MCF 10A (cell line): ENCODE data around the gene ITGA5. TPM values are rescaled to one million over a fixed set of nuclear protein-coding genes. Genes with fewer than 3 reads are reported as not detected.
A peak's percentile ranks its signal among the peaks of the same experiment; 100 is the strongest.

Experiments used
- BruUV-seq: library from RNA; stranded (reverse); fragments of 400-500 nt; replicated peaks from 2 replicates; lab custom pipeline; 2021; lab: Mats Ljungman, UMichigan
- CTCF ChIA-PET: fragments of 300-600 bp; sonication (Branson Sonifier 250); formaldehyde crosslinking; extraction: SDS; loops from one replicate; lab custom pipeline; 2021; ENCODE audit warnings: antibody characterized with exemption, inconsistent platforms; lab: Yijun Ruan, JAX
- POLR2A ChIA-PET: fragments of 300-600, 350-650 bp; sonication (Branson Sonifier 250); formaldehyde crosslinking; extraction: SDS; loops from one replicate; lab custom pipeline; 2020; ENCODE audit warnings: antibody characterized with exemption, inconsistent platforms; lab: Yijun Ruan, JAX
- DNase-seq: peaks from one replicate; pipeline ENCODE4 v3.0.0-alpha.2; 2018; ENCODE audit not compliant: unreplicated experiment
- H3K27ac Mint-ChIP-seq: one replicate; pipeline ENCODE4 v1.8.0; 2022; ENCODE audit warnings: mild to moderate bottlenecking, low read depth, mixed read lengths; ENCODE audit not compliant: unreplicated experiment
- H3K27me3 Mint-ChIP-seq: one replicate; pipeline ENCODE4 v1.8.0; 2022; ENCODE audit warnings: mixed read lengths; ENCODE audit not compliant: insufficient read depth, unreplicated experiment
- H3K36me3 Mint-ChIP-seq: one replicate; pipeline ENCODE4 v1.8.0; 2022; ENCODE audit warnings: mild to moderate bottlenecking, moderate library complexity, mixed read lengths; ENCODE audit not compliant: insufficient read depth, unreplicated experiment
- H3K4me1 Mint-ChIP-seq: one replicate; pipeline ENCODE4 v1.8.0; 2022; ENCODE audit warnings: mixed read lengths; ENCODE audit not compliant: insufficient read depth, unreplicated experiment
- H3K4me3 Mint-ChIP-seq: one replicate; pipeline ENCODE4 v1.8.0; 2022; ENCODE audit warnings: mild to moderate bottlenecking, moderate library complexity, mixed read lengths; ENCODE audit not compliant: unreplicated experiment
- H3K9me3 Mint-ChIP-seq: one replicate; pipeline ENCODE4 v1.8.0; 2022; ENCODE audit warnings: mixed read lengths; ENCODE audit not compliant: unreplicated experiment
- intact Hi-C: fragments of 100-400 bp; cut with micrococcal nuclease; formaldehyde crosslinking; loops from 2 replicates; pipeline ENCODE4 v1.14.1; 2022
- total RNA-seq: library from RNA; stranded (reverse); gene quantifications from 2 replicates; pipeline ENCODE4 v1.2.3, GENCODE V29; 2022
- TF ChIP-seq, protein P1 (sequence below): fragments of 200-600 bp; IDR thresholded peaks from one replicate; pipeline ENCODE4 v1.8.0; 2022; ENCODE audit warnings: antibody characterized with exemption, mild to moderate bottlenecking; ENCODE audit not compliant: unreplicated experiment

Gene ITGA5
- total RNA-seq, 1 experiment from 2014 or later = 110 TPM

DNA sequence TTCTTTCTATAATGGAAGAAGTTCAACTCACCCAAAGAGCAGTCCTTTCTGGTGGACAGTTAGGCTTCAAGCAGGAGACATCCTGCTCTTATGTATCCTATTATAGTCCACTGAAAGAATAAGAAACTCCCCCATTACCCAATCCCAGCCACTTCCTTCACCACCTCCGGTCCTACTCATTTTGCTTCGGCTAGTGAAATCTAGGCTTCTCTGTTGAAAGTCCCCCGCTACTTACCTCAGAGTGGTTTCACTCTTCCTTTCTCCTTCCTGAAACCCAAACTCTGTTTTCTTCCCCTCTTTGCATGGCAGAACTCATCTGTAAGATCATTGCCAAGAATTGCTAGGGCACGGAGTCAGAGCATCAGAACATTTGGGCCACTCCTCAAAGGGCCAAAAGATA lies 54.7 kb downstream of the ITGA5 start, which contains the start of gene GPR84:
GPR84 (minus strand) TSS at position 74 of the 400 bp plus-strand sequence. CDS start 635 bp downstream, outside the sequence.
- no peak for DNase-seq
- no peaks in the 10 kb centered on the region for H3K9me3 Mint-ChIP-seq
- TF ChIP-seq, protein P1, sequence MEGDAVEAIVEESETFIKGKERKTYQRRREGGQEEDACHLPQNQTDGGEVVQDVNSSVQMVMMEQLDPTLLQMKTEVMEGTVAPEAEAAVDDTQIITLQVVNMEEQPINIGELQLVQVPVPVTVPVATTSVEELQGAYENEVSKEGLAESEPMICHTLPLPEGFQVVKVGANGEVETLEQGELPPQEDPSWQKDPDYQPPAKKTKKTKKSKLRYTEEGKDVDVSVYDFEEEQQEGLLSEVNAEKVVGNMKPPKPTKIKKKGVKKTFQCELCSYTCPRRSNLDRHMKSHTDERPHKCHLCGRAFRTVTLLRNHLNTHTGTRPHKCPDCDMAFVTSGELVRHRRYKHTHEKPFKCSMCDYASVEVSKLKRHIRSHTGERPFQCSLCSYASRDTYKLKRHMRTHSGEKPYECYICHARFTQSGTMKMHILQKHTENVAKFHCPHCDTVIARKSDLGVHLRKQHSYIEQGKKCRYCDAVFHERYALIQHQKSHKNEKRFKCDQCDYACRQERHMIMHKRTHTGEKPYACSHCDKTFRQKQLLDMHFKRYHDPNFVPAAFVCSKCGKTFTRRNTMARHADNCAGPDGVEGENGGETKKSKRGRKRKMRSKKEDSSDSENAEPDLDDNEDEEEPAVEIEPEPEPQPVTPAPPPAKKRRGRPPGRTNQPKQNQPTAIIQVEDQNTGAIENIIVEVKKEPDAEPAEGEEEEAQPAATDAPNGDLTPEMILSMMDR = no peak
- H3K4me3 Mint-ChIP-seq = no peak within 1 kb of the TSS
- no peak within 1 kb of the TSS for H3K27ac Mint-ChIP-seq
- ChIA-PET POLR2A (no interaction called here), CTCF (no interaction called here)
- no TSS peak for BruUV-seq
- H3K27me3 Mint-ChIP-seq = no peaks in the 10 kb centered on the region
- intact Hi-C loops = loop anchor here (10.0 kb wide), 1 partner anchor 360 kb away; the partner anchor contains the start of genes HOXC8 and HOXC9
- H3K36me3 Mint-ChIP-seq = no peaks in the 10 kb centered on the region
- H3K4me1 Mint-ChIP-seq = peaks cover 19% of the 10 kb centered on the region

GRCh38 chr12:54363618-54364017 lies 55.4 kb downstream of the ITGA5 start:
- intact Hi-C loops = loop anchor here (10.0 kb wide), 1 partner anchor 359 kb away; the partner anchor contains the start of genes HOXC8 and HOXC9
- TF ChIP-seq, protein P1 = no peak
- Mint-ChIP-seq H3K4me1 (peaks cover 11% of the 10 kb centered on the region), H3K27me3 (no peaks in the 10 kb centered on the region), H3K27ac (no peak overlapping the region), H3K4me3 (no peak overlapping the region), H3K9me3 (no peaks in the 10 kb centered on the region), H3K36me3 (no peaks in the 10 kb centered on the region)
- ChIA-PET POLR2A (interaction anchor here (1.7 kb wide), 1 partner anchor 76 kb away, joined by 3 read pairs; no protein-coding TSS in a partner anchor), CTCF (interaction anchor here (0.6 to 6.1 kb wide), 11 partner anchors 9 to 152 kb away, joined by 3 to 57 read pairs (median 6); no protein-coding TSS in a partner anchor)
- no peak for DNase-seq
- no TSS peak for BruUV-seq

DNA sequence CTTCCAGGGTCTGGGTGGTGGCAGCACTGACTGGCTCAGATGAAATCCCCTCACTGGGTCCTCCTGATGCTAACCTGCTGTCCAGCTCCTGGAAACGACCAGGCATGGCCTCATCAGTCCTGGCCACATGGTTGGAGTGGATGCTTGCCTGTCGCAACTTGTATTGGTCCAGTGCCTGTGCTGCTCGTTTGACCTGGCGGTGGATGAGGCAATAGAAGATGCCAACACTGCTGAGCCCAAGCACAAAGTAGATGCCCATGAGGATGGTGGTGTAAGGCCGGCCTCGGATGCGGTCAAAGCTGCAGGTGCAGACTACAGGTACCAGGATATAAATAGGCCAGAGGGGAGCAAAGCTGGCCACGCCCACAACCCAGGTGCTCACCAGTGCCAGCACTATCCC lies 56.0 kb downstream of the ITGA5 start:
- no TSS peak for BruUV-seq
- Mint-ChIP-seq H3K4me3 (no peak overlapping the region), H3K36me3 (no peaks in the 10 kb centered on the region), H3K27ac (no peak overlapping the region), H3K9me3 (no peaks in the 10 kb centered on the region), H3K4me1 (peaks cover 7% of the 10 kb centered on the region), H3K27me3 (no peaks in the 10 kb centered on the region)
- TF ChIP-seq, protein P1 = no peak
- intact Hi-C loops = loop anchor here (10.0 kb wide), 1 partner anchor 358 kb away; the partner anchor contains the start of genes HOXC8 and HOXC9
- ChIA-PET POLR2A (interaction anchor here (0.7 to 1.7 kb wide), 2 partner anchors 75 to 316 kb away, joined by 3 read pairs; no protein-coding TSS in a partner anchor), CTCF (interaction anchor here (0.5 to 6.1 kb wide), 18 partner anchors 10 to 230 kb away, joined by 3 to 57 read pairs (median 4); no protein-coding TSS in a partner anchor)
- no peak for DNase-seq

DNA sequence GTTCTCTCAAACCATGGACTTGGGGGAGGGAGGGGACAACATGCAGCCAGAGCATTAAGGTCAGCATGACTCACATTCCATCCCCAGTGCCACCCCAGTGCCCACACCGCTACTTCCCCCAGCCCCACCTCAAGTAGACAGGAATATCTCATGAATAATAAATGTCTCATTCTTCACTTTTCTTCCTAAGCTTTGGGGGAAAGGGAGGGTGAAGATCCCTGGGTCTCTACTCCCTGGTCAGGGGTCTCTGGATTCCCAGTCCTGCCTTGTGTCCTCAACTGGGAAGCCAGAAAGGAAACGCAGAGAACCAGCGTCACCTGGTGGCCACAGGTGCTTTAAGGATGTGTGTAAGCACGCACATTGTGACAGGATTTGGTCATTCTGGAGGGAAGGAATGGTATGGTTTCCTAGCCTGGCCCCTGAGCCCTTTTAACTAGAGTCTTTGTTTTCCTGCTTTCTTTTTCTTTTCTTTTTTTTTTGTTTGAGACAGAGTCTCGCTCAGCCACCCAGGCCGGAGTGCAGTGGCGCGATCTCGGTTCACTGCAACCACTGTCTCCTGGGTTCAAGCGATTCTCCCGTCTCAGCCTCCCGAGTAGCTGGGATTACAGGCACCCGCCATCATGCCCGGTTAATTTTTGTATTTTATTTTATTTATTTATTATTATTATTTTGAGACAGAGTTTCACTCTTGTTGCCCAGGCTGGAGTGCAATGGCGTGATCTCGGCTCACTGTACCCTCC lies 58.2 kb downstream of the ITGA5 start:
- Mint-ChIP-seq H3K4me1 (peaks cover 21% of the 10 kb centered on the region), H3K27me3 (no peaks in the 10 kb centered on the region), H3K27ac (peak overlapping the region; percentile 70), H3K4me3 (no peak overlapping the region), H3K36me3 (no peaks in the 10 kb centered on the region), H3K9me3 (no peaks in the 10 kb centered on the region)
- no TSS peak for BruUV-seq
- TF ChIP-seq, protein P1 = peak; percentile 96
- CTCF ChIA-PET = interaction anchor here (0.6 to 6.1 kb wide), 41 partner anchors 10 to 329 kb away, joined by 3 to 57 read pairs (median 4); partner anchors contain the start of genes CBX5 and COPZ1
- peak; percentile 87 for DNase-seq
- intact Hi-C loops = loop anchor here (1.0 to 10.0 kb wide), 5 partner anchors 24 to 356 kb away; partner anchors contain the start of genes HOXC8 and HOXC9
- POLR2A ChIA-PET = interaction anchor here (0.7 to 2.8 kb wide), 7 partner anchors 81 to 144 kb away, joined by 3 to 8 read pairs (median 4); partner anchors contain the start of genes CBX5 and HNRNPA1
